IMR-90 (cell line): ENCODE results near the gene NKAIN4. TPM values are rescaled to one million over a fixed set of nuclear protein-coding genes. Genes with fewer than 3 reads are reported as not detected.

Source experiments
- ATAC-seq: fragments of 200-7000 bp; cut with Tn5 transposase; 2 replicates; pipeline ENCODE4 v1.9.1; 2020; ENCODE audit warnings: low read depth, mild to moderate bottlenecking, moderate library complexity
- BruUV-seq: library from RNA; stranded (reverse); fragments of 400-500 nt; replicated peaks from 2 replicates; lab custom pipeline; 2021; lab: Mats Ljungman, UMichigan
- CTCF ChIA-PET: fragments of 300-600 bp; formaldehyde crosslinking; extraction: SDS; loops from one replicate; lab custom pipeline; 2021; ENCODE audit warnings: antibody characterized with exemption; lab: Yijun Ruan, JAX
- POLR2A ChIA-PET: fragments of 300-600 bp; sonication (Branson Sonifier 250); formaldehyde crosslinking; loops from one replicate; lab custom pipeline; 2022; ENCODE audit warnings: antibody characterized with exemption; ENCODE audit not compliant: unreplicated experiment; lab: Charles Lee
- DNase-seq: peaks from one replicate; pipeline ENCODE4 v3.0.0; 2013
- H2AFZ ChIP-seq: replicated peaks from 2 replicates; pipeline ENCODE3; 2013; ENCODE audit warnings: low read length, mild to moderate bottlenecking; ENCODE audit not compliant: poor library complexity
- H2AK5ac ChIP-seq: 2 replicates; pipeline ENCODE4 v1.6.1; 2013; ENCODE audit warnings: low read depth, low read length, inconsistent platforms
- H2AK9ac ChIP-seq: replicated peaks from 2 replicates; pipeline ENCODE3; 2013; ENCODE audit warnings: mild to moderate bottlenecking, low read depth, low read length, moderate library complexity; ENCODE audit not compliant: poor library complexity
- H2BK120ac ChIP-seq: 2 replicates; pipeline ENCODE4 v1.6.1; 2013; ENCODE audit warnings: low read depth, low read length, inconsistent platforms
- H2BK15ac ChIP-seq: 3 replicates; pipeline ENCODE4 v1.6.1; 2013; ENCODE audit warnings: low read depth, low read length, inconsistent platforms
- H2BK20ac ChIP-seq: 2 replicates; pipeline ENCODE4 v1.6.1; 2013; ENCODE audit warnings: low read depth, mild to moderate bottlenecking, inconsistent platforms, low read length, moderate library complexity
- H2BK5ac ChIP-seq: 2 replicates; pipeline ENCODE4 v1.6.1; 2013; ENCODE audit warnings: mild to moderate bottlenecking, low read depth, low read length, inconsistent platforms; ENCODE audit not compliant: poor library complexity, severe bottlenecking
- H3K14ac ChIP-seq: replicated peaks from 2 replicates; pipeline ENCODE4 v1.6.1; 2013; ENCODE audit warnings: low read depth, low read length, inconsistent platforms
- H3K18ac ChIP-seq: 2 replicates; pipeline ENCODE4 v1.6.1; 2013; ENCODE audit warnings: low read depth, low read length, control low read depth
- H3K23ac ChIP-seq: 2 replicates; pipeline ENCODE4 v1.6.1; 2013; ENCODE audit warnings: low read depth, low read length, inconsistent platforms
- H3K27ac ChIP-seq: 2 replicates; pipeline ENCODE4 v1.5.1; 2013; ENCODE audit warnings: mild to moderate bottlenecking, control low read depth, low read length; ENCODE audit not compliant: insufficient read depth
- H3K27me3 ChIP-seq: 2 replicates; pipeline ENCODE4 v1.6.1; 2013; ENCODE audit warnings: low read length; ENCODE audit not compliant: control insufficient read depth, insufficient read depth
- H3K36me3 ChIP-seq: 2 replicates; pipeline ENCODE4 v1.6.1; 2013; ENCODE audit warnings: low read length, mixed read lengths; ENCODE audit not compliant: control insufficient read depth, insufficient read depth
- H3K4ac ChIP-seq: 2 replicates; pipeline ENCODE4 v1.6.1; 2013; ENCODE audit warnings: low read depth, low read length, inconsistent platforms
- H3K4me1 ChIP-seq: 2 replicates; pipeline ENCODE4 v1.6.1; 2013; ENCODE audit warnings: low read length, mixed read lengths; ENCODE audit not compliant: control insufficient read depth, insufficient read depth
- H3K4me2 ChIP-seq: 2 replicates; pipeline ENCODE4 v1.6.1; 2013; ENCODE audit warnings: low read depth, mild to moderate bottlenecking, control low read depth, low read length, moderate library complexity
- H3K4me3 ChIP-seq: 2 replicates; pipeline ENCODE4 v1.5.1; 2013; ENCODE audit warnings: low read depth, mild to moderate bottlenecking, control low read depth, low read length, moderate library complexity; ENCODE audit not compliant: insufficient read depth
- H3K56ac ChIP-seq: 2 replicates; pipeline ENCODE4 v1.6.1; 2013; ENCODE audit warnings: low read length, inconsistent platforms; ENCODE audit not compliant: insufficient read depth; ENCODE audit errors: extremely low read depth
- H3K79me1 ChIP-seq, 2 experiments: 2 replicates each; pipeline ENCODE4 v1.6.1; 2013; ENCODE audit warnings: low read length in 2 of 2, inconsistent platforms in 1 of 2, low read depth in 1 of 2
- H3K9ac ChIP-seq: 2 replicates; pipeline ENCODE4 v1.6.1; 2013; ENCODE audit warnings: low read depth, low read length, control low read depth
- H3K9me1 ChIP-seq: 2 replicates; pipeline ENCODE4 v1.6.1; 2013; ENCODE audit warnings: low read length, inconsistent platforms; ENCODE audit not compliant: insufficient read depth
- H3K9me3 ChIP-seq: 2 replicates; pipeline ENCODE4 v1.6.1; 2013; ENCODE audit warnings: low read length; ENCODE audit not compliant: control insufficient read depth, insufficient read depth
- H4K20me1 ChIP-seq: 2 replicates; pipeline ENCODE4 v1.6.1; 2013; ENCODE audit warnings: low read length, inconsistent platforms; ENCODE audit not compliant: insufficient read depth
- H4K5ac ChIP-seq: 2 replicates; pipeline ENCODE4 v1.6.1; 2013; ENCODE audit warnings: mild to moderate bottlenecking, low read depth, low read length, control low read depth
- H4K8ac ChIP-seq, 2 experiments: 2 replicates each; pipeline ENCODE4 v1.6.1; 2013; ENCODE audit warnings: low read depth in 2 of 2, low read length in 2 of 2, control low read depth in 1 of 2, inconsistent platforms in 1 of 2
- H4K91ac ChIP-seq: 2 replicates; pipeline ENCODE4 v1.6.1; 2013; ENCODE audit warnings: low read depth, low read length, inconsistent platforms; ENCODE audit not compliant: insufficient read depth
- POLR2A ChIP-seq: IDR thresholded peaks from 2 replicates; pipeline ENCODE4 v1.6.1; 2012; ENCODE audit warnings: mild to moderate bottlenecking, low read depth, low read length
- SMC3 ChIP-seq: fragments of 150-350 bp; IDR thresholded peaks from 2 replicates; pipeline ENCODE4 v1.6.1; 2016; ENCODE audit warnings: low read depth, mild to moderate bottlenecking, antibody characterized with exemption, low read length, moderate library complexity
- WGBS, 2 experiments: methylation state at CpG; one replicate each; pipeline versions ENCODE4 v1.1.5 to v1.1.7; 2013; ENCODE audit warnings: missing lambda C conversion rate in 2 of 2; ENCODE audit not compliant: insufficient read length in 1 of 2; ENCODE audit errors: extremely low coverage in 2 of 2; 5-methylcytosine and 5-hydroxymethylcytosine counted together
- dilution Hi-C: fragments of 300-500 bp; cut with HindIII; formaldehyde crosslinking; loops from one replicate; pipeline ENCODE4 v1.14.3; 2018; ENCODE audit warnings: low sequenced_read_pairs; ENCODE audit not compliant: unreplicated experiment
- in situ Hi-C: fragments of 300-500 bp; cut with MboI; formaldehyde crosslinking; loops from 3 replicates; pipeline ENCODE4 v1.14.3; 2019; ENCODE audit warnings: low sequenced_read_pairs, inconsistent platforms, mixed read lengths
- intact Hi-C: fragments of 100-400 bp; cut with micrococcal nuclease; formaldehyde crosslinking; loops from 2 replicates; pipeline ENCODE4 v1.10.0; 2022
- polyA plus RNA-seq, 3 experiments: library from polyadenylated mRNA; depleted of rRNA; stranded (reverse); fragments of >200 nt; gene quantifications; 2 replicates each; pipeline ENCODE4 v1.2.3, GENCODE V29; 2012; ENCODE audit warnings: low replicate concordance in 1 of 3
- total RNA-seq: library from RNA; depleted of rRNA; stranded (reverse); fragments of >200 nt; gene quantifications from 2 replicates; pipeline ENCODE4 v1.2.3, GENCODE V29; 2012

Gene NKAIN4
- total and polyA plus RNA-seq, 2 of the 4 experiments (the other 2 are of a cell fraction): not detected

DNA sequence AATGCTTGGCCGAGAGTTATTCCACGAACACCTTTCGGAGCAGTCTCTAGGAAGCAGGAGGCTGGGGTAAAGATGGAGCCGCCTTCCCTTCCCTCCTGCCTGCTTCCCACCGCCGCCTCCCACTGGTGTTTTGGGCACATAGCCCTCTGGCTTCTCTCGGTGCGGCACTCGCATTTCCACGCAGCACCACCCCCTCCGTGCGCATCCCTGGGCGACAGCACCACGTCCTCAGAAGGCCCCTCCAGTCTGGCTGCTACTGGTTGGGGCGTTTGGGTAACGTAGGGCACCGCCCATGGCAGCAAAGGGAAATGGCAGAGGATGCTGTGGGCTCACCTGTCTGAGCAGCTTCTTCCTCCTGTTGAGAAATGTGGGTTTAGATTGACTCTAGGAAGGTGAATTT lies 41.2 kb upstream of the NKAIN4 start:
- H3K4me3 ChIP-seq: no peak overlapping the region
- H3K9ac ChIP-seq: no peak overlapping the region
- H3K79me1 ChIP-seq: no peaks in the 10 kb centered on the region
- H3K4ac ChIP-seq: no peak overlapping the region
- no peak overlapping the region for H3K18ac ChIP-seq
- H3K36me3 ChIP-seq: no peaks in the 10 kb centered on the region
- H2AK9ac ChIP-seq: no peak overlapping the region
- H3K4me2 ChIP-seq: no peak overlapping the region
- BruUV-seq: no TSS peak
- H2AFZ ChIP-seq: peak overlapping the region; percentile 51
- DNase-seq (no peak), ATAC-seq (no peak)
- H4K91ac ChIP-seq: no peak overlapping the region
- H2AK5ac ChIP-seq: no peak overlapping the region
- dilution Hi-C loops: no loop called here
- peaks cover 2% of the 10 kb centered on the region; the same call in 1 of the 2 replicates for H3K9me3 ChIP-seq
- no peaks in the 10 kb centered on the region for H3K4me1 ChIP-seq
- ChIA-PET CTCF (interaction anchor here (1.0 kb wide), 1 partner anchor 14 kb away, joined by 3 read pairs; no protein-coding TSS in a partner anchor), POLR2A (no interaction called here)
- H4K5ac ChIP-seq: no peak overlapping the region
- intact Hi-C loops: no loop called here
- no CpG with 5 or more reads among the region's 17 CpGs for WGBS, 2 experiments
- H4K20me1 ChIP-seq: peaks cover 23% of the 10 kb centered on the region
- in situ Hi-C loops: no loop called here
- H3K23ac ChIP-seq: no peak overlapping the region
- no peak overlapping the region for H2BK15ac ChIP-seq
- no peak overlapping the region for H3K56ac ChIP-seq
- no peak overlapping the region for H2BK120ac ChIP-seq
- TF ChIP-seq SMC3 (no peak), POLR2A (peak; percentile 7; the same call in 1 of the 2 replicates)
- H3K27ac ChIP-seq: no peak overlapping the region
- H3K14ac ChIP-seq: no peak overlapping the region
- no peak overlapping the region for H2BK5ac ChIP-seq
- no peak overlapping the region for H4K8ac ChIP-seq
- no peaks in the 10 kb centered on the region for H3K9me1 ChIP-seq
- peaks cover 41% of the 10 kb centered on the region for H3K27me3 ChIP-seq
- H2BK20ac ChIP-seq: no peak overlapping the region
